Cerebellar nuclear complex (tissue), 1 donor: Measurements from ENCODE around the gene ZNF66.
"Not testable (repeated sequence)": the region's sequence is repeated elsewhere in the genome, so short reads cannot be mapped to it uniquely, and the experiment has no call there.

Experiments
- DNase-seq, 2 experiments: peaks; one replicate each; lab custom pipeline; 2025; lab: John Stamatoyannopoulos, UW

The ZNF66 gene

DNA sequence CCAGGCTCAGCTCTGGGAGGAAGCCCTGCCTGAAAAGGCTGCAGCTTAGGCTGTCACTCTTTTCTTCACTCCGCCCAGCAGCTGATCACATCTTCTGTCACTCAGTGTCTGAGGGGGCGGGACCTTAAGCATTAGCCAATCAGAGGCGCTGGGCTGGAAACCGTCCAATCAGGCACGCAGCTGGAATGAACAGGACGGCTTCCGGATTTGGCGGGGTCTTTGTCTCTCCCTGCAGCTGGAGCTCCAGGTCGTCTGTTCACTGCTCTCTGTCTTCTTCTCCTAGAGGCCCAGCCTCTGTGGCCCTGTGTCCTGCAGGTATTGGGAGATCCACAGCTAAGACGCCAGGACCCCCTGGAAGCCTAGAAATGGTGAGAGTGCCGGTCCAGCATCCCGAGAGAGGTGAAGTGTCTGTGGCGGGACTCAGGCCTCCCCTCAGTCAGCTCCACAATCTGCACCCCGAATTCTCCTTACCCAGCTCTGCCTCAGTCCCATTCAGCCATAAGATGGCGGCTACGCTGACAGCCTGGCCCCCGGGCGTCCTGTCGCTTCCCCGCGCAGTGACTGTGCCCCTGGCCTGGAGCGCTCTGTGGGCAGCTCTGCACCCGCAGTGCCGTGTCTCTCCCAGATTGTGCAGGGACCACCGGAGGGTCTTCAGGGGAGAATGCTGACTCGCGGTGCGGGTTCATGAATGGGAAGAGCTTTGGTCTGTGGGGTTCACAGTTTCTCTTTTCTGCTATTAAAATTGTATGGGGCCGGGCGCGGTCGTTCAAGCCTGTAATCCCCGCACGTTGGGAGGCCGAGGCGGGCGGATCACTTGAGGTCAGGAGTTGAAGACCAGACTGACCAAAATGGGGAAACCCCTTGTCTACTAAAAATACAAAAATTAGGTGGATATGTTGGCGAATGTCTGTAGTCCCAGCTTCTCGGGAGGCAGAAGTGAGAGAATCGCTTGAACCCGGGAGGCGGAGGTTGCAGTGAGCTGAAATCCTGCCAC is at the start of gene ZNF66:
ZNF66 (plus strand) TSS at position 222 of the 994 bp plus-strand sequence; CDS start at position 366, 144 bp downstream.
- DNase-seq, result peak; percentile 66 to 91

DNA sequence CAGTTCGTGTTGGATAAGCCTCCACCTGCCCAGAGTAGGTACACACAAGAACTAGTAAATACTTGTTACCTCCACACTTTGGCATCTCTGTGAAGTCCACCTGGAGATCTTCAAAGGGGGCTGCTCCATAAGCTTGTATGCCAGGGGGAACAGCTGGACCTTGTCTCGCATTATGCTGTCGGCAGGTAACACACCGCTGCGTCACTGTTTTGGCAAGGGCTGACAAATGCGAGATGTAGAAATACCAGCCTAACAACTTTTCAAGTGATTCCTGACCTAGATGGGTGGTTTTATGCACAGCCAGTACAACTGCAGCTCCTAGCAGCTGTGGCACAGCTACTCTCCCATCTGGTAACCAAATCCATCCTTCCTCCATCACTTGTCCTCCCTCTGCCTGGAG is 25.9 kb upstream of the ZNF66 start:
- not testable (repeated sequence) for DNase-seq

DNA sequence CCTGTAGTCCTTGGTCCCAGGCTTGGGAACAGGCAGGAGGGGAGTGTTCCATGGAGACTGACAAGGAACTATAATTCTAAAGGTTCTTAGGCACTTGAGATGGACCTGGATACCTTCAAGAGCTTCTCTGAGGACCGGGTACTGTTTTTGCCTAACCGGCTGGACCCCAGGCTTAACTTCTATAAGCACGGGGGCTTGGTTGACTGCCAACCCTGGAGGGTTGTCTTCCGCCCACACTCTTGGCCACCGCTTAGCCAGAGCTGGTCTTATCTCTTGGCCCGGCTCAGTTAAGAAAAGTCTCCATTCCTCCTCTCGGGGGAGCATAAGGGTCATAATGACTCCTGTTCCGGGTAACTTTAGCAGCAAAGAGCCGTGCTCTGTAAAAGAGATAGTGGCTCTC is 23.8 kb upstream of the ZNF66 start:
- DNase-seq, result not testable (repeated sequence)

DNA sequence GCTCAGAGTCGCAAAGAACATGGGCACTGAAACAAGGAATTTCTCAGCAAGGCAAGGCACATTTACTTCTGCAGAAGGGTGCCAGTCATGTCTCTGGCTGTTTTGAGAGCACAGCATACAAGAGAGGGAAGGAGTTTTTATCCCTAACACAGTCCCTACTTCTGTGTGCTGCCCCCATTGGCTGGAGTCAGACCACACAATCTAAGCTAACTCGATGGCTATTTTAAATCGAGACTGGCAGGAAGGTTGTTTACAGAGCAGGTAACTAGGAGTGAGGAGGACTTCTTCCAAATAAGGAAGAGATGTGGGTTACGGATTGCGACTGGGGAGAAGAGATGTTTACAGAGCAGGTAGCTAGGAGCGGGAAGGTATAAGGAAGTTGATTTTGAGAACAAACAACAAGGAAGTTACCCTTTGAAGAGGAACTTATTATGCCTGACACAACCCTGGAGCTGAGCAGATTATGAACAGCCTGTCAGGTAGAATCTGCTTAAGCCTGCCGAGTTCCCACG is 6.8 kb upstream of the ZNF66 start:
- not testable (repeated sequence) for DNase-seq

DNA sequence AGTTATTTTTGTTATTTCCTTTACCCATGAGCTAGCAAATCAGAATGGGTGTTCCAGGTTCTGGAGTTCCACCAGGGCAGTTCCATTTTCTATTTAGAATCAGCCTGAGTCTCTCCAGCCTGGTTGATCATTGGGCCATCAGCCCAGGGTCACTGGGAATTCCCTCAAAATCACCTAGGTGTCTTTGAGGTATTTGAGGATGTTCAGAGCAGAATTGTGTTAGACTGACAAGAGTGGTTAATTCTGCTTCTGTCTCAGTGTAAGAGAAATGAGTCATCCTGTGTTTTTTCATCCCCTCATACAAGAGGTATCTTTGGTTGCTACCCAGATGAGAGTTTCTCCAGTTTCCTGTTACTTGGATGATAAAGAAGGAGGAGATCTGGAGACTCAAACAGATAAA is 11.7 kb downstream of the ZNF66 start:
- no peak for DNase-seq

DNA sequence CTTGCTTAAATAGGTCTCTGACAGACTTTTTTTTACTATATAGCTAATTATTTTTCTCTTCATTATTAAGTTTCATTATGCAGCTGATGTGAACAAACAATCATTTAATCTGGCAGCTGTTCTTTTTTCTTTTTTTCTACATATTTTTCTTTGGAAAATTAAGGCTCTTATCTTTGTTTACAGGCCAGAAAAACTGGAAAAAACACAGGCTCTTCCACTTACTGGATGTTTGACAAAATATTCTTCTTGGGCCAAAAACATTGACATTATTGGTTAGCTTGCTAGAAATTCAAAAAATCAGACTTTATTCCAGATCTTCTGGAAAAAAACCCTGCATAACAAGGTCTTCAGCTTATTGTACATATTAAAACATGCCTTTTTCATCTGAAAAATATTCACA is 15.7 kb downstream of the ZNF66 start:
- no peak for DNase-seq

DNA sequence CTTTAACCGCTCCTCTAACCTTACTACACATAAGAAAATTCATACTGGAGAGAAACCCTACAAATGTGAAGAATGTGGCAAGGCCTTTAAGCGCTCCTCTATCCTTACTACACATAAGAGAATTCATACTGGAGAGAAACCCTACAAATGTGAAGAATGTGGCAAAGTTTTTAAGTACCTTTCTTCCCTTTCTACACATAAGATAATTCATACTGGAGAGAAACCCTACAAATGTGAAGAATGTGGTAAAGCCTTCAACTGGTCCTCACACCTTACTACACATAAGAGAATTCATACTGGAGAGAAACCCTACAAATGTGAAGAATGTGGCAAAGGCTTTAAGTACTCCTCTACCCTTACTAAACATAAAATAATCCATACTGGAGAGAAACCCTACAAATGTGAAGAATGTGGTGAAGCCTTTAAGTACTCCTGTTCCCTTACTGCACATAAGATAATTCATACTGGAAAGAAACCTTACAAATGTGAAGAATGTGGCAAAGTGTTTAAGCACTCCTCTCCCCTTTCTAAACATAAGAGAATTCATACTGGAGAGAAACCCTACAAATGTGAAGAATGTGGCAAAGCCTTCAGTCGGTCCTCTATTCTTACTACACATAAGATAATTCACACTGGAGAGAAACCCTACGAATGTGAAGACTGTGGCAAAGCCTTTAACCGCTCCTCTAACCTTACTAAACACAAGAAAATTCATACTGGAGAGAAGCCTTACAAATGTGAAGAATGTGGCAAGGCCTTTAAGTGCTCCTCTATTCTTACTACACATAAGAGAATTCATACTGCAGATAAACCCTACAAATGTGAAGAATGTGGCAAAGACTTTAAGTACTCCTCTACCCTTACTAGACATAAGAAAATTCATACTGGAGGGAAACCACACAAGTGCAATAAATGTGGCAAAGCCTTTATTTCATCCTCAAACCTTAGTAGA is 30.5 kb downstream of the ZNF66 start:
- DNase-seq, result not testable (repeated sequence)

DNA sequence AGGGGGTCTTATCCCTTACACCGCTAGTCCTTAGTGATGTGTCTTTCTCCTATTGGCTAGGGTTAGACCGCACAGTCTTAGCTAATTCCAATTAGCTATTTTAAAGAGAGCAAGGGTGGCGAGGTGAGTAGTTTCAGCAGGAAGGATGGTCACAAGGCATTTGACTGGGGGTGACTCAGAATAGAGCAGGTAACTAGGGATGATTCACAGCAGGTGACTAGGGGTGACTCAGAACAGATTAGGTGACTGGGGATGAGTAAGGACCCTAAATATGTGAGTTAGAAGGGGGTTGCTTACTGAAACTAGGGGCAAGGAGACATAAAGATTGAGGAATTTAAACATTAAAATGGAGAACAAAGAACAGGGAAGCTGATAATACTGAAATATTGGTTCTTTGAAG is 64.3 kb downstream of the ZNF66 start:
- DNase-seq, result no peak
